ENCODE measurements around the gene LRRC17.

DNA sequence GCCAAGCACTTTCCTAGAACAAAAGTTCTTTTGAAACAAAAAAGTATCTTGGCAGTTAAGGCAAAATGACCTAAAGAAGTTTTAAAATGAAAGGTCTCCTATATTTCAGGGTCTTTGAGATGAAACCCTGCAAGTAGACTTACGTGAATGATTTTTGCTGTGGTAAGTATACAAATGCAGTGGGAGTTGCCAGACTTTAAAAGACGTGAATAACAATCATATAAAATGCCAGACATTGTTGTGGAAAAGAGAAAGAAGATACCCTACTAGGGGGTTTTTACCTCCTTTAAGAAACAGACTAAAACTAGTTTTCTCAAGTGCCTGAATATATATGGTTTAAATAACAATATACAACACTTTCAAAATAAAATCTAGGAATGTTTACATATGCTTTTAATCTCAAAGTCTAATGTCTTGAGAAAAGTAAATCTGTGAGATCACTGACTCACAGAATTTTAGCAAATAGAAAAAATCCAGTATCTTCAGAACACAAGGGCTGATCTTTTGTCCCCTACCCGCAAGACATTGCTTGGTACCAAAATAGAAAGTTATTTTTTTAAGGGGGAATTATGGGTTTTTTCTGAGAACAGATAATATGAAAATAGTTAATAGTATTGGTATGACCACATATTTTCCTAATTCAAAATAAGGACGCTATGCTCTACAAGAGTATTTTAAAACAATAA, 29.5 kb downstream of the LRRC17 start:
- no peak for TF ChIP-seq ATF3 (IDR thresholded peaks at IDR 0.05)
- TF ChIP-seq, protein P1, sequence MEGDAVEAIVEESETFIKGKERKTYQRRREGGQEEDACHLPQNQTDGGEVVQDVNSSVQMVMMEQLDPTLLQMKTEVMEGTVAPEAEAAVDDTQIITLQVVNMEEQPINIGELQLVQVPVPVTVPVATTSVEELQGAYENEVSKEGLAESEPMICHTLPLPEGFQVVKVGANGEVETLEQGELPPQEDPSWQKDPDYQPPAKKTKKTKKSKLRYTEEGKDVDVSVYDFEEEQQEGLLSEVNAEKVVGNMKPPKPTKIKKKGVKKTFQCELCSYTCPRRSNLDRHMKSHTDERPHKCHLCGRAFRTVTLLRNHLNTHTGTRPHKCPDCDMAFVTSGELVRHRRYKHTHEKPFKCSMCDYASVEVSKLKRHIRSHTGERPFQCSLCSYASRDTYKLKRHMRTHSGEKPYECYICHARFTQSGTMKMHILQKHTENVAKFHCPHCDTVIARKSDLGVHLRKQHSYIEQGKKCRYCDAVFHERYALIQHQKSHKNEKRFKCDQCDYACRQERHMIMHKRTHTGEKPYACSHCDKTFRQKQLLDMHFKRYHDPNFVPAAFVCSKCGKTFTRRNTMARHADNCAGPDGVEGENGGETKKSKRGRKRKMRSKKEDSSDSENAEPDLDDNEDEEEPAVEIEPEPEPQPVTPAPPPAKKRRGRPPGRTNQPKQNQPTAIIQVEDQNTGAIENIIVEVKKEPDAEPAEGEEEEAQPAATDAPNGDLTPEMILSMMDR (IDR thresholded peaks at IDR 0.05; ENCODE audit: low read depth, low read length, missing input control): no peak
